ENCODE measurements around the gene OPRM1. TPM values are rescaled to one million over a fixed set of nuclear protein-coding genes. Genes with fewer than 3 reads are reported as not detected.

The OPRM1 gene
- total and polyA plus RNA-seq, 4 donors = not detected

DNA sequence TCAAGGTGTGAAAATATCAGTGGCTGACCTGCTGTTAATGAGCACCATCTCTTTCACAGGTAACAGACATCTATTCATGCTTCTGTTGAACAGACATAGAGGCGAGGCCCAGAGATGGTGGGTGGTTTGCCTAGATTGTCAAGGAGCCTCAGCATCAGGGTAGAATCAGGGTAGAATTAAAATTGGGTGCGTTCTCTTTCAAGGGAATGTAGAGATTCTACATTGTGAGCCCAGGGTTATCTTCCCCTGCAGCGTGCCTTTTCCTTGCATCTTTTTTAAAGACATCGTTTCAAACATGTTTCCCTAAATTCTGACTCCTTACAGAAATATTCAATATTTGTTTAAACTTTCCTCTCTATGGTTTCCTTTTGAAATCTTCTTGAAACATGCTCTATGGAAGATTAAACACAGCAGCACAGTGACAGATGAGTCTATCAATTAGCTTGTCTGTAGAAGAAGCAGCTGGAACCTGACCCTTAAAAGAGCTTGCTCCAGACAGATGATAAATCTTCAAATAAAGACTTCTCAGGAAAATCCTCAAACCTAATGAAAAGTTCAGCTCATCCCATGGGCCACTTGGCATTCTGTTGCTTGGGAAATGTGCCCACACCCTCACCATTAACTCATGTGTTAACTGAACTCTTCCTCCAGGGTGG lies 197.7 kb downstream of the OPRM1 start:
- Histone ChIP-seq H3K27ac (ENCODE audit: low read depth in 1 of 2, low read length in 2 of 2) (no peak overlapping the region), H3K36me3 (ENCODE audit: control insufficient read depth in 4 of 4, insufficient read depth in 3 of 4, low read depth in 1 of 4, low read length in 3 of 4) (no peaks in the 10 kb centered on the region), H3K27me3 (ENCODE audit: control insufficient read depth in 4 of 4, insufficient read depth in 4 of 4, low read length in 3 of 4) (no peaks in the 10 kb centered on the region), H3K4me1 (ENCODE audit: control insufficient read depth in 4 of 4, insufficient read depth in 4 of 4, low read length in 3 of 4) (no peaks in the 10 kb centered on the region), H3K9ac (ENCODE audit: low read depth in 1 of 2, low read length in 2 of 2) (no peak overlapping the region), H3K9me3 (ENCODE audit: control insufficient read depth in 4 of 4, low read length in 3 of 4) (no peaks in the 10 kb centered on the region), H3K4me3 (ENCODE audit: low read depth in 1 of 3, low read length in 3 of 3) (no peak overlapping the region)
- 85% methylated on average over 4 of the region's 4 CpGs for WGBS
- no peak for TF ChIP-seq REST (IDR thresholded peaks at IDR 0.05)
- no peak for TF ChIP-seq HNF4A (conservative IDR thresholded peaks at IDR 0.05)
- no peak for TF ChIP-seq EGR1 (IDR thresholded peaks at IDR 0.05; ENCODE audit: low read depth in 2 of 2)
- no peak for TF ChIP-seq CTCF (IDR thresholded peaks at IDR 0.05; ENCODE audit: low read depth, low read length, missing input control)
- DNase-seq (ENCODE audit: low spot score) = no peak

- H3K27ac ChIP-seq (ENCODE audit: low read depth in 1 of 2, low read length in 2 of 2) = no peak overlapping the region
- no peaks in the 10 kb centered on the region for H3K36me3 ChIP-seq (ENCODE audit: control insufficient read depth in 4 of 4, insufficient read depth in 3 of 4, low read depth in 1 of 4, low read length in 3 of 4)
- 88% methylated on average over 2 of the region's 2 CpGs for WGBS
- H3K27me3 ChIP-seq (ENCODE audit: control insufficient read depth in 4 of 4, insufficient read depth in 4 of 4, low read length in 3 of 4) = no peaks in the 10 kb centered on the region
- TF ChIP-seq RXRA (IDR thresholded peaks at IDR 0.05) (no peak), HNF4G (IDR thresholded peaks at IDR 0.05) (no peak), JUND (IDR thresholded peaks at IDR 0.05) (no peak), ZBTB33 (IDR thresholded peaks at IDR 0.05) (no peak), TAF1 (conservative IDR thresholded peaks at IDR 0.05) (no peak), EGR1 (IDR thresholded peaks at IDR 0.05; ENCODE audit: low read depth in 2 of 2) (no peak), FOXA1 (IDR thresholded peaks at IDR 0.05) (no peak), HNF4A (conservative IDR thresholded peaks at IDR 0.05) (no peak), GABPA (IDR thresholded peaks at IDR 0.05 in 1 of 2, conservative IDR thresholded peaks at IDR 0.05 in 1 of 2) (no peak), CTCF (IDR thresholded peaks at IDR 0.05; ENCODE audit: low read depth, low read length, missing input control) (no peak), RAD21 (IDR thresholded peaks at IDR 0.05) (no peak), NR2F2 (IDR thresholded peaks at IDR 0.05) (no peak)
- TF ChIP-seq, protein P1, sequence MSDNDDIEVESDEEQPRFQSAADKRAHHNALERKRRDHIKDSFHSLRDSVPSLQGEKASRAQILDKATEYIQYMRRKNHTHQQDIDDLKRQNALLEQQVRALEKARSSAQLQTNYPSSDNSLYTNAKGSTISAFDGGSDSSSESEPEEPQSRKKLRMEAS (IDR thresholded peaks at IDR 0.05) = no peak
- no peaks in the 10 kb centered on the region for H3K9me3 ChIP-seq (ENCODE audit: control insufficient read depth in 4 of 4, low read length in 3 of 4)
- H3K4me1 ChIP-seq (ENCODE audit: control insufficient read depth in 4 of 4, insufficient read depth in 4 of 4, low read length in 3 of 4) = no peaks in the 10 kb centered on the region
- no peak for DNase-seq (ENCODE audit: low spot score)
- no peak overlapping the region for H3K4me3 ChIP-seq (ENCODE audit: low read depth in 1 of 3, low read length in 3 of 3)
- H3K9ac ChIP-seq (ENCODE audit: low read depth in 1 of 2, low read length in 2 of 2) = no peak overlapping the region
Measured at GRCh38 chr6:154238831-154239230, 199.8 kb downstream of the OPRM1 start.

Data from liver (tissue), 9 donors.